OCI-LY1 (cell line): ENCODE measurements around the gene NOD2.

Experiments
- EZH2 ChIP-seq: fragments of 200-600 bp; sonication (generic), shearing (Covaris generic); IDR thresholded peaks from 2 replicates; pipeline ENCODE4 v1.8.0; 2017; ENCODE audit warnings: borderline replicate concordance, mixed run types, mild to moderate bottlenecking, antibody characterized with exemption, low read length, moderate library complexity, mixed read lengths
- TF ChIP-seq, protein P1 (sequence below): fragments of 200-600 bp; sonication (generic), shearing (Covaris generic); IDR thresholded peaks from 2 replicates; pipeline ENCODE4 v1.5.1; 2017; ENCODE audit warnings: mild to moderate bottlenecking, antibody characterized with exemption, low read length, moderate library complexity, mixed read lengths

GRCh38 chr16:50657241-50657640 is 36.2 kb upstream of the NOD2 start:
- TF ChIP-seq, protein P1, sequence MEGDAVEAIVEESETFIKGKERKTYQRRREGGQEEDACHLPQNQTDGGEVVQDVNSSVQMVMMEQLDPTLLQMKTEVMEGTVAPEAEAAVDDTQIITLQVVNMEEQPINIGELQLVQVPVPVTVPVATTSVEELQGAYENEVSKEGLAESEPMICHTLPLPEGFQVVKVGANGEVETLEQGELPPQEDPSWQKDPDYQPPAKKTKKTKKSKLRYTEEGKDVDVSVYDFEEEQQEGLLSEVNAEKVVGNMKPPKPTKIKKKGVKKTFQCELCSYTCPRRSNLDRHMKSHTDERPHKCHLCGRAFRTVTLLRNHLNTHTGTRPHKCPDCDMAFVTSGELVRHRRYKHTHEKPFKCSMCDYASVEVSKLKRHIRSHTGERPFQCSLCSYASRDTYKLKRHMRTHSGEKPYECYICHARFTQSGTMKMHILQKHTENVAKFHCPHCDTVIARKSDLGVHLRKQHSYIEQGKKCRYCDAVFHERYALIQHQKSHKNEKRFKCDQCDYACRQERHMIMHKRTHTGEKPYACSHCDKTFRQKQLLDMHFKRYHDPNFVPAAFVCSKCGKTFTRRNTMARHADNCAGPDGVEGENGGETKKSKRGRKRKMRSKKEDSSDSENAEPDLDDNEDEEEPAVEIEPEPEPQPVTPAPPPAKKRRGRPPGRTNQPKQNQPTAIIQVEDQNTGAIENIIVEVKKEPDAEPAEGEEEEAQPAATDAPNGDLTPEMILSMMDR: no peak
- TF ChIP-seq EZH2: no peak
